ENCODE data around the gene MED15.

DNA sequence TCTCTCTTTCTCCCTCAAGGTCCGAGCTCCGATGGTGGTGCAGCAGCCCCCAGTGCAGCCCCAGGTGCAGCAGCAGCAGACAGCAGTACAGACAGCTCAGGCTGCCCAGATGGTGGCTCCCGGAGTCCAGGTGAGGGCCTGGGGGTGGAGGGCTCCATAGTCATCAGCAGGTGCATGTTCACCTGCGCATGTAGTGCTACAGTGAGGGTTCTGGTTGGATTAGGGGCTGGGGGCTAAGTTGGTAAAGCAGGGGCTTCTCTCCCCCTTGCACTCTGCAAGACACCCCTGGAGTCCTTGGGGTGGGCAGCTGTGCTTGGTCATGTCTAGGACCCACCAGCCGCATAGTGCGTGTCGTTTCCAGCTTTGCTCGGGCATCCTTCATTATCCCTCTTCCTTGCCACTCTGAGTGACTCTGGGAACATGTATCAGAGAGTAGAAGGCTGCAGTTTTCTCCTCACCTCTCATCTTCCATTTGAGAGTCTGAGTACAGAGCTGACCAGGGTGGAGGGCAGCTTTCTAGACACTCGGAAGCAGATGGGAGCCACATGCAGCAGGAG lies 61.2 kb downstream of the MED15 start:
- TF ChIP-seq, protein P1, sequence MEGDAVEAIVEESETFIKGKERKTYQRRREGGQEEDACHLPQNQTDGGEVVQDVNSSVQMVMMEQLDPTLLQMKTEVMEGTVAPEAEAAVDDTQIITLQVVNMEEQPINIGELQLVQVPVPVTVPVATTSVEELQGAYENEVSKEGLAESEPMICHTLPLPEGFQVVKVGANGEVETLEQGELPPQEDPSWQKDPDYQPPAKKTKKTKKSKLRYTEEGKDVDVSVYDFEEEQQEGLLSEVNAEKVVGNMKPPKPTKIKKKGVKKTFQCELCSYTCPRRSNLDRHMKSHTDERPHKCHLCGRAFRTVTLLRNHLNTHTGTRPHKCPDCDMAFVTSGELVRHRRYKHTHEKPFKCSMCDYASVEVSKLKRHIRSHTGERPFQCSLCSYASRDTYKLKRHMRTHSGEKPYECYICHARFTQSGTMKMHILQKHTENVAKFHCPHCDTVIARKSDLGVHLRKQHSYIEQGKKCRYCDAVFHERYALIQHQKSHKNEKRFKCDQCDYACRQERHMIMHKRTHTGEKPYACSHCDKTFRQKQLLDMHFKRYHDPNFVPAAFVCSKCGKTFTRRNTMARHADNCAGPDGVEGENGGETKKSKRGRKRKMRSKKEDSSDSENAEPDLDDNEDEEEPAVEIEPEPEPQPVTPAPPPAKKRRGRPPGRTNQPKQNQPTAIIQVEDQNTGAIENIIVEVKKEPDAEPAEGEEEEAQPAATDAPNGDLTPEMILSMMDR (IDR thresholded peaks at IDR 0.05; ENCODE audit: borderline replicate concordance, extremely low read depth, low read length, poor library complexity, severe bottlenecking): no peak
- no peak for TF ChIP-seq EZH2 (IDR thresholded peaks at IDR 0.05; ENCODE audit: borderline replicate concordance, low read depth, low read length, severe bottlenecking)
